ENCODE results near the gene TOGARAM2. TPM values are rescaled to one million over a fixed set of nuclear protein-coding genes. Genes with fewer than 3 reads are reported as not detected.

The TOGARAM2 gene
- total RNA-seq, 2 experiments from 2014 or later, result 0.03 TPM; not detected in 1

DNA sequence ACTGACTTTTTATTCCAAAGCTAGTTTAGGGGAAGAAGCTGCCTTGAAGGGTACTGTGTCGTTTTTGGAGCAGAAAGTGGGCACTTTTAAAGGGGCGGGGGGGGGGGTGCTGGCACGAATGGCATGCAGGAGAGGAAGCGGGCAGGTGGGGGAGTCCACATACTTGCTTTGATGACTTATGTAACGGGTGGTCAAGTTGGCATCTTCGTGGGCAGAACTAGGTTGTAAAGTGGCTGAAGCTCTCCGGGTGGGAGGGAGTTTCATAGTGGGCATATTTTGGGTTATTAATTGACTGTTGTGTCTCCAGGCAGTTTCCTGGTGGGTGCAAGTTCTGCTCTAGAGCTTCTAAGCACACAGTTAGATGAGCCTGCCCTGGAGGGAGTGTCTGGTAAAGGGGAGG, 73.3 kb downstream of the TOGARAM2 start:
- H3K27ac ChIP-seq (ENCODE audit: low read depth, low read length, poor library complexity, severe bottlenecking), result no peak overlapping the region
- H3K4me1 ChIP-seq (ENCODE audit: insufficient read depth, low read length, poor library complexity, severe bottlenecking), result no peaks in the 10 kb centered on the region
- TF ChIP-seq CTCF (conservative IDR thresholded peaks at IDR 0.05; ENCODE audit: low read length), result no peak
- no peak for TF ChIP-seq EZH2phosphoT487 (IDR thresholded peaks at IDR 0.05; ENCODE audit: borderline replicate concordance, low read depth, low read length)
- H3K36me3 ChIP-seq (ENCODE audit: insufficient read depth, low read length), result no peaks in the 10 kb centered on the region
- H4K20me1 ChIP-seq (ENCODE audit: insufficient read depth, low read length), result no peaks in the 10 kb centered on the region
- ChIA-PET POLR2A (interaction anchor here (0.7 kb wide), 1 partner anchor 14 kb away, joined by 6 read pairs; no protein-coding TSS in a partner anchor), CTCF (ENCODE audit: unreplicated experiment) (no interaction called here)
- intact Hi-C loops (cut with micrococcal nuclease; ENCODE audit: unreplicated experiment), result no loop called here
- DNase-seq (ENCODE audit: low spot score), result no peak
- no peak overlapping the region for H3K4me3 ChIP-seq (ENCODE audit: low read depth, low read length, poor library complexity, severe bottlenecking)
- H3K9me3 ChIP-seq (ENCODE audit: low read length), result no peaks in the 10 kb centered on the region
- H2AFZ ChIP-seq (ENCODE audit: low read length), result no peak overlapping the region
- BruUV-seq (replicated peaks), result no TSS peak
- H3K79me2 ChIP-seq (ENCODE audit: insufficient read depth, low read depth, low read length), result no peaks in the 10 kb centered on the region
- H3K9me2 ChIP-seq (ENCODE audit: insufficient read depth, low read length), result no peaks in the 10 kb centered on the region
- no peak overlapping the region for H3K4me2 ChIP-seq (ENCODE audit: low read length)

- TF ChIP-seq CTCF (conservative IDR thresholded peaks at IDR 0.05; ENCODE audit: low read length) (no peak), EZH2phosphoT487 (IDR thresholded peaks at IDR 0.05; ENCODE audit: borderline replicate concordance, low read depth, low read length) (no peak)
- no TSS peak for BruUV-seq (replicated peaks)
- POLR2A ChIA-PET, result interaction anchor here (0.6 kb wide), 1 partner anchor 583 kb away, joined by 3 read pairs; no protein-coding TSS in a partner anchor
- Histone ChIP-seq H3K4me2 (ENCODE audit: low read length) (no peak overlapping the region), H3K4me1 (ENCODE audit: insufficient read depth, low read length, poor library complexity, severe bottlenecking) (no peaks in the 10 kb centered on the region), H3K4me3 (ENCODE audit: low read depth, low read length, poor library complexity, severe bottlenecking) (no peak overlapping the region), H4K20me1 (ENCODE audit: insufficient read depth, low read length) (no peaks in the 10 kb centered on the region), H2AFZ (ENCODE audit: low read length) (no peak overlapping the region), H3K9me2 (ENCODE audit: insufficient read depth, low read length) (no peaks in the 10 kb centered on the region), H3K27ac (ENCODE audit: low read depth, low read length, poor library complexity, severe bottlenecking) (no peak overlapping the region), H3K9me3 (ENCODE audit: low read length) (no peaks in the 10 kb centered on the region), H3K79me2 (ENCODE audit: insufficient read depth, low read depth, low read length) (no peaks in the 10 kb centered on the region), H3K36me3 (ENCODE audit: insufficient read depth, low read length) (no peaks in the 10 kb centered on the region)
- no peak for DNase-seq (ENCODE audit: low spot score)
- CTCF ChIA-PET (ENCODE audit: unreplicated experiment), result no interaction called here
- intact Hi-C loops (cut with micrococcal nuclease; ENCODE audit: unreplicated experiment), result no loop called here
These were observed 74.5 kb downstream of the TOGARAM2 start for GRCh38 chr2:29055601-29056000.

GRCh38 chr2:29056452-29056851, 75.4 kb downstream of the TOGARAM2 start:
- no peaks in the 10 kb centered on the region for H3K79me2 ChIP-seq (ENCODE audit: insufficient read depth, low read depth, low read length)
- TF ChIP-seq CTCF (conservative IDR thresholded peaks at IDR 0.05; ENCODE audit: low read length), result no peak
- TF ChIP-seq EZH2phosphoT487 (IDR thresholded peaks at IDR 0.05; ENCODE audit: borderline replicate concordance, low read depth, low read length), result no peak
- DNase-seq (ENCODE audit: low spot score), result no peak
- ChIA-PET POLR2A (interaction anchor here (0.6 kb wide), 1 partner anchor 582 kb away, joined by 3 read pairs; no protein-coding TSS in a partner anchor), CTCF (ENCODE audit: unreplicated experiment) (no interaction called here)
- intact Hi-C loops (cut with micrococcal nuclease; ENCODE audit: unreplicated experiment), result no loop called here
- H4K20me1 ChIP-seq (ENCODE audit: insufficient read depth, low read length), result no peaks in the 10 kb centered on the region
- no peaks in the 10 kb centered on the region for H3K9me2 ChIP-seq (ENCODE audit: insufficient read depth, low read length)
- H3K4me3 ChIP-seq (ENCODE audit: low read depth, low read length, poor library complexity, severe bottlenecking), result no peak overlapping the region
- H3K4me1 ChIP-seq (ENCODE audit: insufficient read depth, low read length, poor library complexity, severe bottlenecking), result no peaks in the 10 kb centered on the region
- no TSS peak for BruUV-seq (replicated peaks)
- no peaks in the 10 kb centered on the region for H3K36me3 ChIP-seq (ENCODE audit: insufficient read depth, low read length)
- no peak overlapping the region for H2AFZ ChIP-seq (ENCODE audit: low read length)
- H3K9me3 ChIP-seq (ENCODE audit: low read length), result no peaks in the 10 kb centered on the region
- no peak overlapping the region for H3K4me2 ChIP-seq (ENCODE audit: low read length)
- H3K27ac ChIP-seq (ENCODE audit: low read depth, low read length, poor library complexity, severe bottlenecking), result no peak overlapping the region

Data from OCI-LY7 (cell line).